GM18498 (cell line): Measurements from ENCODE around the gene COQ6.
"Not testable (repeated sequence)": the region's sequence is repeated elsewhere in the genome, so short reads cannot be mapped to it uniquely, and the experiment has no call there.

Source experiments
- ATAC-seq: cut with Tn5 transposase; IDR thresholded peaks from one replicate; pipeline ENCODE4 v1.9.1; 2021; ENCODE audit warnings: mild to moderate bottlenecking, moderate library complexity; ENCODE audit not compliant: unreplicated experiment

The COQ6 gene

GRCh38 chr14:73977896-73978295 is 27.8 kb downstream of the COQ6 start:
- no peak for ATAC-seq

DNA sequence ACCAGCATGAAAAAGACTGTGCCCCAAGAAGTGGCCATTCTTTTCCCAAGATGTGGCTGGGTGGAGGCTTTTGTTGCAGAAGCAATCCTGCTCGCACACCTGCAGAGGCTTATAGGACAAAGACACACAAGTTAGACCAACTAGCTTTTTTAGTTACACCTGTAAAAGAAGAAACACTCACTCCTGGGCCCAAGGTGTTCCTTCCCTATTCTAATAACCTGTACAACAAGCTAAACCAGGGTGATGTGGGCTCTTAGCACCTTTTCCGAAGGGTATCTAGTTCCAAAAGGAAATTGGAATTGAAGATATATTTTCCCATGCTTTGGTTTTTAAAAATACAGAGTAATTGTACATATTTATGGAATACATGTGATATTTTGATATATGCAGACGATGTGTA is 38.0 kb downstream of the COQ6 start:
- no peak for ATAC-seq

DNA sequence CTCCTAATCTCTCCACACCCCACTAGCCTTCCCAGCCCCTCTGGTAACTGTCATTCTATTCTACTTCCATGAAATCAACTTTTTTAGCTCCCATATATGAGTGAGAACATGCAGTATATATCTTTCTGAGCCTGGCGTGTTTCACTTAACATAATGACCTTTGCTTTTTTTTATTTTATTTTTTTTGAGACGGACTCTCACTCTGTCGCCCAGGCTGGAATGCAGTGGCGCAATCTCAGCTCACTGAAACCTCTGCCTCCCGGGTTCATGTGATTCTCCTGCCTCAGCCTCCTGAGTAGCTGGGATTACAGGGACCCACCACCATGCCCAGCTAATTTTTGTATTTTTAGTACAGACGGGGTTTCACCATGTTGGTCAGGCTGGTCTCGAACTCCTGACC is 38.6 kb downstream of the COQ6 start:
- ATAC-seq: not testable (repeated sequence)

GRCh38 chr14:73991092-73991491 is 41.0 kb downstream of the COQ6 start:
- no peak for ATAC-seq

GRCh38 chr14:73994926-73995325 is 44.8 kb downstream of the COQ6 start:
- ATAC-seq: not testable (repeated sequence)

DNA sequence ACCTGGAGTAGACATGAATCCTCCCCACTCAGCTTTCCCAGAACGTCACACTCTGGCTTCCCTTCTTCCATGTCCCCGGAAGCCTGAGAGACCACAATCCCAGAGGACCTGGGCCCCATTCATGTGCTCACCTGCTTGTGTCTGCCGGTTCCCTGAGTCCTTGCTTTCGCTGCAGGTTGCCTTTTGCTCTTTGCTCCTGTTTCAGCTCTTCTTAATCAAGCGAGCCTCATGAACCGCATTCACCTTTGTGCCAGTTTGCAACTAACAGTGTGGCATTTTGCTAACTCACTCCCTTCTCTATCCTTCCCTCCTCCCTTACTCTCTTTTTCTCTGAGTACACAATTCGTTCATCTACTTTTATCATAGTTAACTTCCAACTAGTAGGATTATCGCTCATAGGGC is 45.9 kb downstream of the COQ6 start:
- no peak for ATAC-seq

DNA sequence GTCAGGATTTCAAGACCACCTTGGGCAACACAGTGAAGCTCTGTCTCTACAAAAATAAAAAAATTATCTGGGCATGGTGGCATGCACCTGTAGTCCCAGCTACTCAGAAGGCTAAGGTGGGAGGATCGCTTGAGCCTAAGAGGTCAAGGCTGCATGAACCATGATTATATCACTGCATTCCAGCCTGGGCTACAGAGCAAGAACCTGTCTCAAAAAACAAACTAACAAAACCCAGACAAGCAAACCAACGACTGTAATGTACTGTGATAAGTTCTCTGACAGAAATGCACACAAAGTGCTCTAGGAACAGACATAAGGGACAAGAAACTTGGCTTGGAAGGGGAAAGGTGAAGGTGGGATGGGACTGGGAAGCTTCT is 46.6 kb downstream of the COQ6 start:
- ATAC-seq: no peak

GRCh38 chr14:73997108-73997943 is 47.2 kb downstream of the COQ6 start:
- no peak for ATAC-seq

- ATAC-seq: no peak
These were observed 47.9 kb downstream of the COQ6 start for GRCh38 chr14:73997944-73998447.

DNA sequence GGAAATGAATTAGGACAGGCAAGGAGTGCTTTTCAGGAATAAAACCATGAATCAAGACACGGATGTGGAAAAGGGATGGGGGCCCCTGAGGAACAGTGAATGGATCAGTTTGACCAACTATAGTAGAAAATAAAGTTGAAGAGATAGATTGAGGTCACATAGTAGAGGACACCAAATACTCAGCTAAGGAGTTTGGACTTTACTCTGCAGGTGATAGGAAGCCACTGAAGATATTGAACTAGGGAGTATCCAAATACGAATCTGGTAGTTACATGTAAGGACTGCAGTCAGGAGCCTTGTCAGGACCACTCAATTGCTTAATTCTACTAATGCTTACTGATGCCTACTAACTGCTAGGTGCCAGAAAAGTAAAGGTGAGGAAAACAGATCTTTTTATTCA is 48.6 kb downstream of the COQ6 start:
- no peak for ATAC-seq

DNA sequence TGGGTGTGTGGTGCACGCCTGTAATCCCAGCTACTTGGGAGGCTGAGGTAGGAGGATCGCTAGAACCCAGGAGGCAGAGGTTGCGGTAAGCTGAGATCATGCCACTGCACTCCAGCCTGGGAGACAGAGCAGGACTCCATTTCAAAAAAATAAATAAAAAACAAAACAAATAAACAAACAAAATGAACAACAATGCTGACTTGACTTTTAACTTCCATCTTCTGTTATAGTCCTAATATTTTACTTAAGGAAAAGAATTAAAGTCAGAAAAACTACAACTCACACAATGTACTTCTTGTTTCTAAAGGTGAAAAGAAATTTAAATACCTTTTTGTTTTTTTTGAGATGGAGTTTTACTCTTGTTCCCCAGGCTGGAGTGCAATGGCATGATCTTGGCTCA is 55.6 kb downstream of the COQ6 start:
- not testable (repeated sequence) for ATAC-seq

GRCh38 chr14:74008843-74009499 is 58.9 kb downstream of the COQ6 start:
- ATAC-seq: no peak
